Measurements from ENCODE around the gene APOL1.
"Not testable (repeated sequence)": the region's sequence is repeated elsewhere in the genome, so short reads cannot be mapped to it uniquely, and the experiment has no call there.

- TF ChIP-seq CTCF (IDR thresholded peaks at IDR 0.05 in 2 of 3, conservative IDR thresholded peaks at IDR 0.05 in 1 of 3; ENCODE audit: borderline replicate concordance in 1 of 3, insufficient read depth in 1 of 3, low read depth in 2 of 3, low read length in 2 of 3); EZH2 (IDR thresholded peaks at IDR 0.05); JUND (IDR thresholded peaks at IDR 0.05); POLR2AphosphoS5 (IDR thresholded peaks at IDR 0.05; ENCODE audit: low read depth, low read length); ATF3 (IDR thresholded peaks at IDR 0.05); MAX (IDR thresholded peaks at IDR 0.05); POLR2A (IDR thresholded peaks at IDR 0.05; ENCODE audit: borderline replicate concordance, extremely low read depth, insufficient read depth, insufficient read length); EZH2phosphoT487 (IDR thresholded peaks at IDR 0.05; ENCODE audit: borderline replicate concordance); REST (IDR thresholded peaks at IDR 0.05; ENCODE audit: low read depth): not testable (repeated sequence)
These were observed 19.0 kb downstream of the APOL1 start for GRCh38 chr22:36271951-36272350.

All from HCT116 (cell line).